Esophagus squamous epithelium (tissue), 4 donors: ENCODE results near the gene TSEN54.

ENCODE experiments used
- CTCF ChIP-seq, 6 experiments: fragments of 450-650 bp in 4 of 6; fragments of 200-600 bp in 2 of 6; sonication (generic) in 2 of 6; IDR thresholded peaks; one replicate each; pipeline ENCODE4 v1.5.1; 2016 to 2019; ENCODE audit warnings: antibody characterized with exemption in 6 of 6, mild to moderate bottlenecking in 4 of 6, moderate library complexity in 4 of 6
- POLR2A ChIP-seq, 4 donors: fragments of 450-650 bp; IDR thresholded peaks; one replicate each; pipeline ENCODE4 v1.6.1; 2017; ENCODE audit warnings: antibody characterized with exemption in 4 of 4, mild to moderate bottlenecking in 4 of 4, moderate library complexity in 3 of 4

GRCh38 chr17:75488693-75489510 is 27.4 kb upstream of the TSEN54 start:
- TF ChIP-seq CTCF (IDR thresholded peaks at IDR 0.05) (no peak), POLR2A (IDR thresholded peaks at IDR 0.05) (no peak)
